Liver (tissue), 9 donors: ENCODE measurements around the gene PAX6. TPM values are rescaled to one million over a fixed set of nuclear protein-coding genes. Genes with fewer than 3 reads are reported as not detected.

Source experiments
- DNase-seq: peaks from one replicate; pipeline ENCODE4 v3.0.0-alpha.2; 2017; ENCODE audit warnings: low spot score
- H3K27ac ChIP-seq, 2 donors: one replicate each; pipeline ENCODE4 v1.7.0; 2013; ENCODE audit warnings: inconsistent platforms in 2 of 2, low read length in 2 of 2, control low read depth in 1 of 2, low read depth in 1 of 2, mild to moderate bottlenecking in 1 of 2
- H3K27me3 ChIP-seq, 4 donors: one replicate each; pipeline versions ENCODE4 v1.6.1 to v1.7.0; 2013; ENCODE audit warnings: low read length in 3 of 4, inconsistent platforms in 1 of 4, mild to moderate bottlenecking in 1 of 4, moderate library complexity in 1 of 4; ENCODE audit not compliant: control insufficient read depth in 4 of 4, insufficient read depth in 4 of 4
- H3K36me3 ChIP-seq, 4 donors: one replicate each; pipeline versions ENCODE4 v1.6.1 to v1.7.0; 2013; ENCODE audit warnings: low read length in 3 of 4, mild to moderate bottlenecking in 3 of 4, low read depth in 1 of 4, moderate library complexity in 1 of 4; ENCODE audit not compliant: control insufficient read depth in 4 of 4, insufficient read depth in 3 of 4
- H3K4me1 ChIP-seq, 4 donors: one replicate each; pipeline versions ENCODE4 v1.6.1 to v1.7.0; 2013; ENCODE audit warnings: low read length in 3 of 4, mild to moderate bottlenecking in 3 of 4, moderate library complexity in 1 of 4; ENCODE audit not compliant: control insufficient read depth in 4 of 4, insufficient read depth in 4 of 4
- H3K4me3 ChIP-seq, 3 donors: one replicate each; pipeline versions ENCODE4 v1.6.1 to v1.7.0; 2013; ENCODE audit warnings: low read length in 3 of 3, control low read depth in 1 of 3, low read depth in 1 of 3, mild to moderate bottlenecking in 1 of 3
- H3K9ac ChIP-seq, 2 donors: one replicate each; pipeline ENCODE4 v1.7.0; 2013; ENCODE audit warnings: low read length in 2 of 2, mild to moderate bottlenecking in 2 of 2, moderate library complexity in 2 of 2, control low read depth in 1 of 2, low read depth in 1 of 2
- H3K9me3 ChIP-seq, 4 donors: one replicate each; pipeline versions ENCODE4 v1.6.1 to v1.7.0; 2013; ENCODE audit warnings: low read length in 3 of 4; ENCODE audit not compliant: control insufficient read depth in 4 of 4
- CTCF ChIP-seq: fragments of 150-350 bp; IDR thresholded peaks from 2 replicates; pipeline ENCODE4 v1.5.1; 2017; ENCODE audit warnings: improper control_type of control experiment, low read depth, low read length; ENCODE audit not compliant: missing input control
- EGR1 ChIP-seq, 2 donors: IDR thresholded peaks; 2 replicates each; pipeline ENCODE4 v1.6.1; 2016 to 2018; ENCODE audit warnings: antibody characterized with exemption in 2 of 2, low read depth in 2 of 2
- FOXA1 ChIP-seq: IDR thresholded peaks from 2 replicates; pipeline ENCODE4 v1.6.1; 2016; ENCODE audit warnings: antibody characterized with exemption
- FOXA2 ChIP-seq: IDR thresholded peaks from 2 replicates; pipeline ENCODE4 v1.6.1; 2016; ENCODE audit warnings: antibody characterized with exemption
- GABPA ChIP-seq, 2 donors: IDR thresholded peaks in 1 of 2; conservative IDR thresholded peaks in 1 of 2; 2 replicates each; pipeline ENCODE4 v1.6.1; 2016; ENCODE audit warnings: antibody characterized with exemption in 2 of 2, mild to moderate bottlenecking in 1 of 2, moderate library complexity in 1 of 2
- HNF4A ChIP-seq, 2 donors: conservative IDR thresholded peaks; 2 replicates each; pipeline ENCODE4 v1.6.1; 2016; ENCODE audit warnings: antibody characterized with exemption in 2 of 2, mild to moderate bottlenecking in 2 of 2
- HNF4G ChIP-seq: IDR thresholded peaks from 2 replicates; pipeline ENCODE4 v1.6.1; 2016; ENCODE audit warnings: antibody characterized with exemption
- JUND ChIP-seq, 2 donors: IDR thresholded peaks; 2 replicates each; pipeline ENCODE4 v1.6.1; 2016; ENCODE audit warnings: antibody characterized with exemption in 2 of 2
- MAX ChIP-seq: IDR thresholded peaks from 2 replicates; pipeline ENCODE4 v1.6.1; 2016; ENCODE audit warnings: antibody characterized with exemption
- NR2F2 ChIP-seq: IDR thresholded peaks from 2 replicates; pipeline ENCODE4 v1.6.1; 2016; ENCODE audit warnings: antibody characterized with exemption
- RAD21 ChIP-seq, 2 donors: IDR thresholded peaks; 2 replicates each; pipeline ENCODE4 v1.6.1; 2016; ENCODE audit warnings: antibody characterized with exemption in 2 of 2, mild to moderate bottlenecking in 2 of 2
- RXRA ChIP-seq, 2 donors: IDR thresholded peaks; 2 replicates each; pipeline ENCODE4 v1.6.1; 2017 to 2018; ENCODE audit warnings: antibody characterized with exemption in 2 of 2, mild to moderate bottlenecking in 1 of 2
- SP1 ChIP-seq: IDR thresholded peaks from 2 replicates; pipeline ENCODE4 v1.6.1; 2018; ENCODE audit warnings: antibody characterized with exemption, mild to moderate bottlenecking
- TAF1 ChIP-seq: conservative IDR thresholded peaks from 2 replicates; pipeline ENCODE4 v1.6.1; 2016; ENCODE audit warnings: antibody characterized with exemption, mild to moderate bottlenecking
- YY1 ChIP-seq: IDR thresholded peaks from 2 replicates; pipeline ENCODE4 v1.6.1; 2016; ENCODE audit warnings: antibody characterized with exemption, mild to moderate bottlenecking
- ZBTB33 ChIP-seq: IDR thresholded peaks from 2 replicates; pipeline ENCODE4 v1.6.1; 2016; ENCODE audit warnings: antibody characterized with exemption
- WGBS: extraction: QIAGEN DNeasy Blood & Tissue Kit; methylation state at CpG from one replicate; pipeline ENCODE4 v1.1.7; 2013; 5-methylcytosine and 5-hydroxymethylcytosine counted together
- polyA plus RNA-seq, 2 donors: library from polyadenylated mRNA; stranded (reverse) in 1 of 2; unstranded in 1 of 2; fragments of 200-250 nt in 1 of 2; fragments of >200 nt in 1 of 2; fragmentation: Nextera tagmentation in 1 of 2; extraction: Ambion mirVana in 1 of 2; gene quantifications; one replicate each; pipeline versions ENCODE4 v1.2.1 to v1.2.3, GENCODE V29; 2013 to 2015
- total RNA-seq, 2 donors: library from RNA; depleted of rRNA; stranded (reverse); fragments of >200 nt; gene quantifications; one replicate each; pipeline ENCODE4 v1.2.3, GENCODE V29; 2014
- TF ChIP-seq, protein P1 (sequence below): IDR thresholded peaks from 2 replicates; pipeline ENCODE4 v1.6.1; 2016; ENCODE audit warnings: antibody characterized with exemption, mild to moderate bottlenecking
- TF ChIP-seq, protein P2 (sequence below): IDR thresholded peaks from 2 replicates; pipeline ENCODE4 v1.6.1; 2016; ENCODE audit warnings: antibody characterized with exemption
- donor health status: healthy.
- donor health status: healthy.
- donor health status: healthy.
- donor health status: healthy.
- donor health status: healthy.

Gene PAX6
- total RNA-seq (not detected), polyA plus RNA-seq (not detected)

- Histone ChIP-seq H3K9me3 (no peaks in the 10 kb centered on the region), H3K9ac (no peak within 1 kb of the TSS), H3K4me1 (peaks cover 30 to 61% (median 39%) of the 10 kb centered on the region in 4 donors), H3K27ac (no peak within 1 kb of the TSS), H3K27me3 (peaks cover 18 to 43% (median 32%) of the 10 kb centered on the region in 4 donors), H3K36me3 (no peaks in the 10 kb centered on the region), H3K4me3 (peak within 1 kb of the TSS in 2 of 3 donors; percentile 18 to 50)
- WGBS, result 7% methylated on average over 49 of the region's 49 CpGs
- no peak for TF ChIP-seq FOXA2
- TF ChIP-seq HNF4A (conservative IDR thresholded peaks at IDR 0.05), result no peak
- no peak for TF ChIP-seq FOXA1
- TF ChIP-seq JUND (IDR thresholded peaks at IDR 0.05), result no peak
- TF ChIP-seq GABPA (IDR thresholded peaks at IDR 0.05 in 1 of 2, conservative IDR thresholded peaks at IDR 0.05 in 1 of 2), result no peak
- TF ChIP-seq NR2F2, result no peak
- TF ChIP-seq RAD21 (IDR thresholded peaks at IDR 0.05), result no peak
- TF ChIP-seq EGR1 (IDR thresholded peaks at IDR 0.05; ENCODE audit: low read depth in 2 of 2), result no peak
- TF ChIP-seq, protein P1, sequence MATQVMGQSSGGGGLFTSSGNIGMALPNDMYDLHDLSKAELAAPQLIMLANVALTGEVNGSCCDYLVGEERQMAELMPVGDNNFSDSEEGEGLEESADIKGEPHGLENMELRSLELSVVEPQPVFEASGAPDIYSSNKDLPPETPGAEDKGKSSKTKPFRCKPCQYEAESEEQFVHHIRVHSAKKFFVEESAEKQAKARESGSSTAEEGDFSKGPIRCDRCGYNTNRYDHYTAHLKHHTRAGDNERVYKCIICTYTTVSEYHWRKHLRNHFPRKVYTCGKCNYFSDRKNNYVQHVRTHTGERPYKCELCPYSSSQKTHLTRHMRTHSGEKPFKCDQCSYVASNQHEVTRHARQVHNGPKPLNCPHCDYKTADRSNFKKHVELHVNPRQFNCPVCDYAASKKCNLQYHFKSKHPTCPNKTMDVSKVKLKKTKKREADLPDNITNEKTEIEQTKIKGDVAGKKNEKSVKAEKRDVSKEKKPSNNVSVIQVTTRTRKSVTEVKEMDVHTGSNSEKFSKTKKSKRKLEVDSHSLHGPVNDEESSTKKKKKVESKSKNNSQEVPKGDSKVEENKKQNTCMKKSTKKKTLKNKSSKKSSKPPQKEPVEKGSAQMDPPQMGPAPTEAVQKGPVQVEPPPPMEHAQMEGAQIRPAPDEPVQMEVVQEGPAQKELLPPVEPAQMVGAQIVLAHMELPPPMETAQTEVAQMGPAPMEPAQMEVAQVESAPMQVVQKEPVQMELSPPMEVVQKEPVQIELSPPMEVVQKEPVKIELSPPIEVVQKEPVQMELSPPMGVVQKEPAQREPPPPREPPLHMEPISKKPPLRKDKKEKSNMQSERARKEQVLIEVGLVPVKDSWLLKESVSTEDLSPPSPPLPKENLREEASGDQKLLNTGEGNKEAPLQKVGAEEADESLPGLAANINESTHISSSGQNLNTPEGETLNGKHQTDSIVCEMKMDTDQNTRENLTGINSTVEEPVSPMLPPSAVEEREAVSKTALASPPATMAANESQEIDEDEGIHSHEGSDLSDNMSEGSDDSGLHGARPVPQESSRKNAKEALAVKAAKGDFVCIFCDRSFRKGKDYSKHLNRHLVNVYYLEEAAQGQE, result no peak
- no peak for TF ChIP-seq CTCF
- TF ChIP-seq YY1, result no peak
- no peak for TF ChIP-seq RXRA (IDR thresholded peaks at IDR 0.05)
- TF ChIP-seq, protein P2, sequence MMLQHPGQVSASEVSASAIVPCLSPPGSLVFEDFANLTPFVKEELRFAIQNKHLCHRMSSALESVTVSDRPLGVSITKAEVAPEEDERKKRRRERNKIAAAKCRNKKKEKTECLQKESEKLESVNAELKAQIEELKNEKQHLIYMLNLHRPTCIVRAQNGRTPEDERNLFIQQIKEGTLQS, result no peak
- TF ChIP-seq ZBTB33, result no peak
- no peak for TF ChIP-seq TAF1
- no peak for TF ChIP-seq SP1
- no peak for TF ChIP-seq HNF4G
- TF ChIP-seq MAX, result no peak
- DNase-seq, result no peak
Measured at GRCh38 chr11:31810779-31811647, at the start of gene PAX6. TSS of gene PAX6 (minus strand) at chr11:31811322. CDS start at chr11:31806411, 4,911 bp downstream.
